Ecto neural progenitor cell (in vitro differentiated cells): ENCODE data around the gene DCTD.
A peak's percentile ranks its signal among the peaks of the same experiment; 100 is the strongest.
"Not testable (repeated sequence)": the region's sequence is repeated elsewhere in the genome, so short reads cannot be mapped to it uniquely, and the experiment has no call there.

ENCODE experiments used
- DNase-seq: peaks from one replicate; pipeline ENCODE4 v3.0.0-alpha.2; 2018; ENCODE audit warnings: low spot score

The DCTD gene

GRCh38 chr4:182920676-182921075 lies 3.5 kb upstream of the DCTD start:
- DNase-seq: no peak

GRCh38 chr4:182918791-182919302 lies 1.7 kb upstream of the DCTD start:
- no peak for DNase-seq

DNA sequence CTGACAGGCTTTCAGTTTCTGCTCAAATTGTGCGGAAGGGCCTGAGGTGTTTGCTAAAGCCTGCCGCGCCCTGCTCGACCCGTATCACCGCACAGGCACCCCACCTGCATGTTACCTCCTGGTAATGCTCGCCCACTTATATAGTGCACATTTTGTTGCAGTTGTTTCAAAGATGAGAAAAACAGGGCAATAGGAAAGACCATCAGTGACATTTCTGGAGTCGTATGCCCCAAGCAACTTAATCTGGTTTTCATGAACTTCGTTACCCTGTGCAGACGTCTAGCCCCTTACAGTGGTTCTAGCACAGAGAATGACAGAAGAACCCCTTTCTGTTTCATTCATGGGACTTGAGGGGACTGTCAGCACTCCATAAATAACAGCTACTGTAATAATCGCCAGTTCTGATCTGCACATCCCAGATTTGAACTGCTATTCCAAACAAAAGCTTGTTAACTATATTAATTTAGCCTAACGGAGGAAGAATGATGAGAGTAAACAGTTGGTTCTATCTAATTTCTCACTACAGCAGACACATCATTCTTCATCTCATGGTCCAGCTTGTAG lies 940 bp upstream of the DCTD start:
- no peak for DNase-seq

DNA sequence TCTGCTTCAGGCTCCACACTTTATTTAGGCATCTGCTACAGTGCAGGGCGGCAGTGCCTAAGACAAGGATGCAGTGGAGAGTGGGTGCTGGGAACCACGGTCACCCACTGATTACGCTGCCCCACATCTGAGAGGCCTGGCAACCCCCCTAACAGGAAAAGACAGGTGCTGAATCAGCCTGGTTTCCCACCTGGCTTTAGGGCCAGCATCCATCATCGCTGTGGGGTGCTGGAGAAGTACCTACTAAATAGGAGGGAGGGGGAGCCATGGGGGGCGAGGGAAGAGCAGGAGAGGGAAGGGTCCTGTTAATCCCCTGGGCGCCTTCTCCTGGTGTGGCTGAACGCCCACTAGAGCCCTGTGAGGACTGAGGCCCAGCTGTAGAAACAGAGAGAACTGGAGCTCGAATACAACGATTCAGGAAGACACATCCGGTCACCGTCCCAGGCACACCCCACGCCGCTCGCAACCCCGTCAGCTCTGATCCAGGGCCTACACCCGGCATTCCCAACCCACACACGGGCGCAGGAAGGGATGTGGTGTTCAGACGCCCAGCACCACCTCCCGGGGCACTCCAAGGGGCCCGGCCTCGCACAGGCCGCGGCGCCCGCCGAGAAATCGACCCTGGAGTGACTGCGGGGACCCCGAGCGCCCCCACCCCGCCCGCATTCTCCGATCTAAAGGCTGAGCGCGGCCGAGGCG lies 554 bp downstream of the DCTD start:
- DNase-seq: peak; percentile 72

DNA sequence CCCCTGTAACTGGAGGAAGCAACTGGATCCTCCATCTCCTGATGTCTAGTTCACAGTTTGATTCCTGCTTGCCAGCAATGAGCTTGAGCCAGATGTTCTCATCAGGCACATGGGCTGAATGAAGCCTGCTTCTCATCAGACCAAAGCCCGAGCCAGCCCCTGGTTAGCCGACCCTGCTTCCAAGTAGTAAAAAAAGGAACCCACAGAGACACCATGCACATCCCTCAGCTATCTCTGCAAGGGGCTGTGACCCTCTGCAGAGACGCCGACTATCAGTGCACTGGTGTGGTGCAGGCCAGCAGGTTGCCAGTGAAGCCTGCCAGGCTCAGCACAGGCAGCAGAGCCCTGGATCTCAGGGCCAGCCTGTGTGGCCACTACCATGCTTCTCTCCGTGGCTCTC lies 2.8 kb downstream of the DCTD start:
- no peak for DNase-seq

- no peak for DNase-seq
Measured at GRCh38 chr4:182913621-182914020, 3.6 kb downstream of the DCTD start.

GRCh38 chr4:182913036-182913435 lies 4.2 kb downstream of the DCTD start:
- DNase-seq: no peak

- DNase-seq: no peak
Measured at GRCh38 chr4:182908124-182908523, 9.1 kb downstream of the DCTD start.

- DNase-seq: no peak
Measured at GRCh38 chr4:182907396-182907795, 9.8 kb downstream of the DCTD start.

- DNase-seq: no peak
Measured at GRCh38 chr4:182906786-182907185, 10.4 kb downstream of the DCTD start.

DNA sequence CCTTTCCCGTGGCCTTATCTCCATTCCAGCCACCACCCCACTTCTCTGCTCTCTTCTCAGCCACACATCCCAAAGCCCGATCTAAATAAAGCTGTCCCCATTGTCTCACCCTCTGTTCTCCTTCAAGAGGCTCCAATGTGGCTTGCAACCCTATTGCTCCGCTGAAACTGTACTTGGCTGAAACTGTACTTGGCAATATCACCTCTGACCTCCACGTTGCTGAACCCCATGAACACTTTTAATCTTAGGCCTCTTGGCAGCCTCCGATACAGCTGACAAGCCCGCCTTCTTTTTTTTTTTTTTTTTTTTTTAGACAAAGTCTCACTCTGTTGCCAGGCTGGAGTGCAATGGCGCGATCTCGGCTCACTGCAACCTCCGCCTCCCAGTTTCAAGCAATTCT lies 12.1 kb downstream of the DCTD start:
- DNase-seq: no peak

DNA sequence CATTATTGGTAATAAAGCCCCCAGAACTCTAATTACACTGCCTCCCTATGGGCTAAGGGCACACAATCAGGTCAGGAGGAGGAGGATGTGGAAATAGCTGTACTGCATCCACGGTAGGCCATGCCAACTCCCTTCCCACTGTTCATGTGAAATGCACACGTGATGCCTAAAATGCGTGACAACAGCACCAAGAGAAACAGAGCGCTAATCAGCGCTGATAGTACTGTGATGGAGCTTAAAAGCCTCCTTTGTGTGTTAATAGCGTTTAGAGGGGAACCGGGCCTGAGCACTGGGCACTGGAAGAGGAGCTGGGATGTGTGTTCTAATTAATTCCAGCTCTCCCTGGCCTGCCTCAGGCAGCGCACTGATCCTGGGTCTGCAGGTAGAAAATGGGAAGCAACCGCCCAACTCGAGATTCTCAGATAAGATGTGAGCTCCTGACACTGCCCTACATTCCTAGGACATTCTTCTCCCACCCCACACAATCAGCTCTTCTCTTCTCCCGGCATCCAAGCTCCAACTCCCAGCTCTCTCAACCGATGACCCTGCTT lies 12.9 kb downstream of the DCTD start:
- DNase-seq: no peak

DNA sequence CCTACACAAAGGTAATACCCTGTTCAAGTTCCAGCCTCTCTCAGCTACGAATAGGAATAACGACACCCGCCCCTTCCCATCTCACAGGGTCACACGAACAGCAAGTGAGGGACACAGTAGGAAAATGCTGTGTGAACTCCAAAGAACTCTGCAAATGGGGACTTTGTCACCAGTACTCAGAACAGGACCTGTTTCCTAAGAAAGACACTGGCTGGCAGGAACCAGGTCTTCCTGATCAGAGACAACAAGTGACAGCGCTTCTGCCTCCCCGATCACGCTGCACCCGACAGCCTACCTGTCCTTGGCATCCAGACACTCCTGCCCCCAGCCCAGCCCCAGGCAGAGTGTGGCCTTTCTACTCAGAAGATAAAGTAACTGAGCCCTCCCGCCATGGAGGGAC lies 14.2 kb downstream of the DCTD start:
- no peak for DNase-seq

DNA sequence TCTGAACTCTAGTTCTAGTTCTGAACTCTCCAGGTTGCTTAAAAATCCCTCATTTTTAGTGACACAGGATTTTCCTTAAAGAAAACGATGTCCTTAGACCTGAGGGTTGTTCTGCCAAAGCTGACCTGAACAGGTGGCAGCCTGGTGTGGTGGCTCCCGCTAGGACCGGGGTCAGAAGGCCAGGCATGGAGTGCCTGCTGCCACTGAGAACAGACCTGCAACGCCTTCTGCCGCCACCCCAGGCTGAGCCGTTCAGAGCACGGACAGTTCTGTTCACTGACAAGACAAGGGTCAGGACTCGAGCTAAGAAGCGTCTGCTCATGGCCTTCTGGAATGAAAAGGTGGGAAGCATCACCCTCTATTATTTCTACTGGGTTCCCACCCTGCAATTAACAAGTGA lies 15.8 kb downstream of the DCTD start:
- no peak for DNase-seq

DNA sequence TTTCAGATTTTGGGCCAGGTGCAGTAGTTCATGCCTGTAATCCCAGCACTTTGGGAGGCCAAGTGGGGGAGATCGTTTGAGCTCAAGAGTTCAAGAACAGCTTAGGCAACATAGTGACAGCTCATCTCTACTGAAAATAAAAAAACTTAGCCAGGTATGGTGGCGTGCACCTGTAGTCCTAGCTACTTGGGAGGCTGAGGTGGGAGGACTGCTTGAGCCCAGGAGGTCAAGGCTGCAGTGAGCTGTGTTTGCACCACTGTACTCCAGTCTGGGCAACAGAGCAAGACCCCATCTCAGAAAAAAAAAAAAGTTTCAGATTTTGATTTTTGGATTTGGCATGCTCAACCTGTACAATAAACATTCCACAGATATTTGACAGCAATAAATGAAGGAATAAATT lies 17.2 kb downstream of the DCTD start:
- not testable (repeated sequence) for DNase-seq

DNA sequence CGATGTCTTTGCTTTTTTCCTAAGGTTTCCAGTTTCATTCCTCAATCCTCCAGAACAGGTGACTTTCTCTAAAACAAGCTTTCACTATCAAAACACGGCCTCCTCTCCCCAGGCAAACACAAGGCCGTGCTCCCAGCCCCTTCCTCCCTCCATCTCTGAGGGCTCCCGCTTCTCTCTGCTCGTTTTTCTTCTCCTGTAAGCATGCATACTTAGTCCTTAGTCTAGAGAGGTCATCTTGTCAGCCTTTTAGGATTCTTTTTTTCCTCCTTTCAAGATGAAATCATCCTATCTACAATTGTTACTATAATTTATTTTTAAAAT lies 18.7 kb downstream of the DCTD start:
- DNase-seq: no peak

- no peak for DNase-seq
Measured at GRCh38 chr4:182897601-182898478, 19.3 kb downstream of the DCTD start.

GRCh38 chr4:182896421-182896820 lies 20.8 kb downstream of the DCTD start:
- DNase-seq: no peak

GRCh38 chr4:182895791-182896292 lies 21.3 kb downstream of the DCTD start:
- no peak for DNase-seq

- DNase-seq: no peak
Measured at GRCh38 chr4:182894681-182895275, 22.4 kb downstream of the DCTD start.

DNA sequence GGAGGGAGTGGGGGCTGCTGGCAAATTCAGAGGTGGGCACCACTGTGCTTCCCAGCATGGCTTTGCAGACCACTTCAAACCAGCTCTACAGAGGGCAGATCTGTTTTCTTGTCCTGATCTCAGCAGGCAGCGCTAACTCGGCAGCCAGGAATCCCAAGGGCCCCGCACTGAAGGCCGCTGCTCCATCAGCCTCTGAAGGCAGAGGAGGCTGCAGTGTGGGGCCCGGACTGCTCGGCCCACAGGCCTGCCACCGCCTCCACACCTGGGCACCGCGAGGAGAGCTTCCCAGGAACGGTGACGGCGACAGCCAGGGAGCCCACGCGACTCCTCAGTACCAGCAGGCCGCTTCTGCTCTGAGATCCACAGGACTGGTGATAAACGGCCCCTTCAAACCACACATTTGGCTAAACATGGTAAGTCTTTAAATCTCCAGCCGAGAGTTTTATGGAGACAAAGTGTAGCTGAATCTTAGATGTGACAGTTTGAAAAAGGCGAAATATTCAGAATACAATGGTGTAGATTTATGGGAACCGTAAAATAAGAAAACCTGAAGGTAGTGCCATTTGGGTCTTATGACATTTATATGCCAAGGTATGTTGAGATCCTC lies 23.6 kb downstream of the DCTD start:
- no peak for DNase-seq

DNA sequence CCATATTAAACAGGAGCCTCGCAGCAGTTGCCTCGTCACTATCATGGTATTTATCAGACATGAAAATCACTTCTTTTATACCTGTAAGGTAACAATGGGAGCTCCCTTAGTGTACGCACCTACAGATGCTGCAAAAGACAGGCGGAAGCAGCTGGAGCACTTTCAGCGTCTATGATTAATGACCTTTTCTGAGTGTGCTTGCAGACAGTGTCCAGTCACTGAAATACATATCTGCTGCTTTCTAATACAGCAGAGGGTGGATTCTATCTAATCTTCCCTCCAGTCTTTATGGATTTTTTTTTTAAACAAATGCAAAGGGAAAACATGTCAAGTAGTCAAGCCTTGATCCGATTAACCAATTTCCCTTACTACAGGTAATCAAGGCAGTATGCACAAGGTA lies 24.1 kb downstream of the DCTD start:
- DNase-seq: no peak
